Measurements from ENCODE around the gene MOB2.

The MOB2 gene

DNA sequence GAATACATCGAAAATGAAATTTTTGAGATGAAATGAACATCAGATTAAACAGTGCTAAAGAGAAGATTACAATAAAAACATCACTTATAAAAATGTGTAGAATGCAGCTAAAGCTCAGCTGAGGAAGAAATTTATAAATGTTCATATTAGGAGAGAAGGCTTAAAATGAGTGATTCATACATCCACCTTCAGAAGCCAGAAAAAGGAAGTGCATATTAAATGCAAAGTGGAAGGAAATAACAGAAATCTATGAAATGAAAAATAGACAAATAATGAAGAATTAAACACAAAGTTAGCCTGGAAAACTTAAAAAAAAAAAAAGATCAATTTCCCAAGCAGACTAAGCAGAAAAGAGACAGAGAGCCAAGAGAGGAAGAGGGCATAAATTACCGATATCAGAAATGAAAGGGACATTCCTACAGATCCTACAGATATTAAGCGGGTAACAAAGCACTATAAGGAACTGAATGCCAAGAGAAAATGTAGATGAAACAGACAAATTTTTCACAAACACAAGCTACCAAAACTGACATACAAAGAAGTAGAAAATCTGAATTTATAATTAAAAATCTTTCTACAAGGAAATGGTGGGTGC is 7.2 kb upstream of the MOB2 start:
- no peak overlapping the region for H3K4me3 Mint-ChIP-seq
- no peak for DNase-seq (ENCODE audit: low spot score in 2 of 2)
- no peak overlapping the region for H3K27ac Mint-ChIP-seq
- peaks cover 19% of the 10 kb centered on the region for H3K36me3 Mint-ChIP-seq
- H3K27me3 Mint-ChIP-seq: no peaks in the 10 kb centered on the region
- peaks cover 46% of the 10 kb centered on the region for H3K4me1 Mint-ChIP-seq
- ATAC-seq (ENCODE audit: low read depth): no peak
- peaks cover 3% of the 10 kb centered on the region for H3K9me3 Mint-ChIP-seq

DNA sequence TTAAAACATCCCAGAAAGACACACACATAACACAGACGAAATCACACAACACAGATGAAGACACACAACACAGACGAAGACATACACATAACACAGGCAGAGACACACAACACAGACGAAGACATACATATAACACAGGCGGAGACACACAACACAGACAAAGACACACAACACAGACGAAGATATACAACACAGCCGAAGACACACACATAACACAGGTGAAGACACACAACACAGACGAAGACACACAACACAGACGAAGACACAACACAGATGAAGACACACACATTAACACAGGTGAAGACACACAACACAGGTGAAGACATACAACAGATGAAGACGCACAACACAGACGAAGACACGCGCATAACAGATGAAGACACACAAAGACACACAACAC is 4.8 kb upstream of the MOB2 start:
- Mint-ChIP-seq H3K4me3 (no peak overlapping the region), H3K4me1 (peaks cover 37% of the 10 kb centered on the region), H3K27ac (no peak overlapping the region), H3K9me3 (peaks cover 3% of the 10 kb centered on the region), H3K36me3 (peaks cover 13% of the 10 kb centered on the region), H3K27me3 (no peaks in the 10 kb centered on the region)
- DNase-seq (ENCODE audit: low spot score in 2 of 2) (no peak), ATAC-seq (ENCODE audit: low read depth) (no peak)

DNA sequence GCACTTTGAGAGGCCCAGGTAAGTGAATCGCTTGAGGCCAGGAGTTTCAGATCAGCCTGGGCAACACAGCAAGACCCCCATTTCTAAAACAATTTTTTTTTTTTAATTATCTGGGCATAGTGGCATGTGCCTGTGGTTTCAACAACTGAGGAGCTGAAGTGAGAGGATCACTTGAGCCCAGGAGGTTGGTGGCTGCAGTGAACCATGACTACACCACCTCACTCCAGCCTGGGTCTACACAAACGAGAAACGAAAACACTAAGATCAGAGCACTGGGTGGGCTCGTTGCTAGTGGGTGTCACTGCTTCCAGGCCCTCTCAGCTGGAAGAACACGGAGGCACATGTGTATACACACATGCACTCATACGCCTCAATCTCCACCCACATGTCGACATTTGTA is 4.1 kb upstream of the MOB2 start:
- Mint-ChIP-seq H3K4me1 (peaks cover 34% of the 10 kb centered on the region), H3K27me3 (no peaks in the 10 kb centered on the region)

DNA sequence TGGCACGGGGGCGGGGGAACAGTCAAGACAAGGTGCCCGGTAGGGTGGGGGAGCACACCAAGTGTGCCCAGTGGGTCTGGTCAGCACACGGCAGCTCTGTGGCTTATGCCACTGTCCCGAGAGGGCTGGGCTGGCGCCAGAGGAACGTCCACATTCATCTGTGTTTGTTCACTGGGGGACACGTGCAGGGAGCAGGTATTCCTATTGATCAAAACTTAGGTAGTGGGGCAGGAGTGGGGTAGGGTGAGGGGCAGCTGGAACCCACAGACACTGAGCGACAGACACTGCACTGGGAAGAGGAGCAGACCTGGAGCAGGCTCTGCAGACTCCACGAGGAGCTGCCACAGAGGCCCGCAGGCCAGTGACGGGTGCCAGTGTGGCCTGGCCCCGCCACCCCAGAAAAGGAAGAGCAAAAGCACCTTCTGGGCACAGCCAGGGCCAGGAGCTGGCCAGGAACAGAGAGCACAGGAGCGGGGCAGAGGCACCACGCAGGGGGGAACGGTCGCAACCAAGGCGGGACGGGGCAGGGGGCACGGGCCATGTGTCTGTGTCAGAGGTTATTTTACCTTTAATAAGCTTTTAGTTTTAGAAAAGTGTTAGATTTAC is 2.1 kb upstream of the MOB2 start:
- Mint-ChIP-seq H3K9me3 (peaks cover under 1% of the 10 kb centered on the region), H3K4me1 (peaks cover 27% of the 10 kb centered on the region), H3K36me3 (peaks cover 2% of the 10 kb centered on the region), H3K27me3 (no peaks in the 10 kb centered on the region), H3K4me3 (no peak overlapping the region), H3K27ac (no peak overlapping the region)
- DNase-seq (ENCODE audit: low spot score in 2 of 2) (no peak), ATAC-seq (ENCODE audit: low read depth) (no peak)

More for the DNA sequence above, 4.1 kb upstream of the MOB2 start:
- H3K27ac Mint-ChIP-seq: no peak overlapping the region
- H3K36me3 Mint-ChIP-seq: peaks cover 7% of the 10 kb centered on the region
- ATAC-seq (ENCODE audit: low read depth) (no peak), DNase-seq (ENCODE audit: low spot score in 2 of 2) (no peak)
- H3K4me3 Mint-ChIP-seq: no peak overlapping the region
- peaks cover 3% of the 10 kb centered on the region for H3K9me3 Mint-ChIP-seq

DNA sequence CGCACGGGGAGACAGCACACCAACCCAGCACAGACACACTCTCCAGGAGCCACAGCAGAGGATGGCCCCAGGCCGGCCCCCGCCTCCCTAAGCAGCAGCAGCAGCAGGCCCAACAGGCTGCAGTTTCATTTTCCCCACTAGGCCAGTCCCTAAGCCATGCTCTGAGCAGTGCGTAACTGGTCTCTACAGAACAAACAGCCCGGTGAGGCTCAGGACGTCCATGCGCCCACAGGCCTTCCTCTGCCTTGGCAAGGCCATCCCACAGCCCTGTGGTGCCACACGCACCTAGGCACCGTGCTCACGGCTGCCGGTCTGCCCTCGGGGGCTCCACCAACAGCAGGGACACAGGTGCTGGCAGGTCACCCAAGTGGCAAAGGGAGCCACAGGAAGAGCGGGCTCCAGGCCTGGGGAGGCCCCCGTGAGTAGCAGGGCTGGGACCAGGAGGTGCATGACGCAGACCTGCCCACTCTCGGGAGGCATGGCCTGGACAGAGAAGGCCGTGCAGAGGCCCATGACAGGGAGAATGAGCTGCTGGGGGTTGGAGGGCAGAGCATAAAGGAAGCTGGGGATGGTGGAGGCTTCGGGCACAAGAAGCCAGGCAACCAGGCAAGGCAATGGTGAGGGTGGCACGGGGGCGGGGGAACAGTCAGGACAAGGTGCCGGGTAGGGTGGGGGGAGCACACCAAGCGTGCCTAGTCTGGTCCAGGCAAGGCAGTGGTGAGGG is 1.4 kb upstream of the MOB2 start:
- no peak overlapping the region for H3K27ac Mint-ChIP-seq
- ATAC-seq (ENCODE audit: low read depth) (no peak), DNase-seq (ENCODE audit: low spot score in 2 of 2) (no peak)
- no peaks in the 10 kb centered on the region for H3K27me3 Mint-ChIP-seq
- no peaks in the 10 kb centered on the region for H3K36me3 Mint-ChIP-seq
- H3K4me3 Mint-ChIP-seq: no peak overlapping the region
- H3K9me3 Mint-ChIP-seq: no peaks in the 10 kb centered on the region
- H3K4me1 Mint-ChIP-seq: peaks cover 27% of the 10 kb centered on the region

DNA sequence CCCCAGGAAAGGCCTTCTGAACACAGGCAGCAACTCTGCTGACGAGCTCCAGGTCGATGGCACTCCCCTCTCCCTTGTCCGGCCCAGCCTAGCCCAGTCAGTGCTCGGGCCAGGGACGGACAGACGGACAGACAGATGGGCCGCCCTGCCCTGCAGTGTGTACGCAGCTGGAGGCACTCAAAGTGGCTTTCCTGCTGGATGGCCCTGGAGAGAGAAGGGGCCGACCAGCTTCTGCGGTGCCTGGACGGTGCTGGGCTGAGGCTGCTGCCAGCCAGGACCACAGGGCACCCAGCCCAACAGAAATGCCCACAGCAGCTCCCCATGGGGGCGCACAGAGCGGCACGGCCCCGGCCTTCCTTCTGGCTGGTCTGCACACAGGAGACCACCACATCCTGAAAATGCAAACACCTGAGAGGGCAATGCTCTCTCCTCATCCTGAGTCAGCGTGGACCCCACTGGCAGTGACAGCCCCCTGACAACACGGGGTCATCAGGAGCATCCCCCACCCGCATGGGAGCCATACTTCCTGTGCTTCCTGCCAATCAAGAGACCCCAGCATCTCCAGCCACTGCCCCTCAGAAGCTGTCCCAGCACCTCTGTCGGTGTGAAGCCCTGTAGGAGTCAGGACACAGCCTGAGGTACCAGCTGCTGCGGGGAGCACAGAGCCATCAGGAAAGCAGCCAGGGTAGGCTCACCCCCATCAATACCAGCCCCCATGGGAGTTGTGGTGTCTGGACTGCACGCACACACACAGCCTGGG is 692 bp upstream of the MOB2 start:
- DNase-seq (ENCODE audit: low spot score in 2 of 2): no peak
- ATAC-seq (ENCODE audit: low read depth): no peak
- Mint-ChIP-seq H3K36me3 (no peaks in the 10 kb centered on the region), H3K4me1 (peaks cover 21% of the 10 kb centered on the region), H3K9me3 (no peaks in the 10 kb centered on the region), H3K4me3 (peak overlapping the region; percentile 12), H3K27me3 (no peaks in the 10 kb centered on the region), H3K27ac (peak overlapping the region; percentile 42)

DNA sequence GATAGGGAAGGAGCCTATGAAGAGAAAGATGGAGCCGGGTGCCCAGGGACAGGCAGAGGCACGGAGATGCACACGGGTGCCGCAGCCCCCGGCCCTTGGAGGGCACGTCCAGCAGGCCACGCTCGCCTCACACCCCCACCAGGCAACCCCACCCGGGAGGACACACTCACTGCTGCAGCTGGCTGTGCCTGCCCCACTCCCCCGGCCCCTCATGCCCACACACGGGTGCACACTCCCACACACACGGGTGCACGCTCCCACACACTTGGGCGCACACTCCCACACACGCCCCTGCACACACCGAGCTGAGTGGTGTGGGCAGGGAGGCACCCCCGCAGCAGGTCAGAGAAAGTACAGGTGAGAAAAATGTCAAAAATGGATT is 1.1 kb downstream of the MOB2 start:
- Mint-ChIP-seq H3K36me3 (no peaks in the 10 kb centered on the region), H3K4me3 (peak overlapping the region; percentile 59), H3K27me3 (no peaks in the 10 kb centered on the region), H3K4me1 (peaks cover 21% of the 10 kb centered on the region), H3K27ac (peak overlapping the region; percentile 28), H3K9me3 (no peaks in the 10 kb centered on the region)
- DNase-seq (ENCODE audit: low spot score in 2 of 2) (no peak), ATAC-seq (ENCODE audit: low read depth) (peak; percentile 35)

DNA sequence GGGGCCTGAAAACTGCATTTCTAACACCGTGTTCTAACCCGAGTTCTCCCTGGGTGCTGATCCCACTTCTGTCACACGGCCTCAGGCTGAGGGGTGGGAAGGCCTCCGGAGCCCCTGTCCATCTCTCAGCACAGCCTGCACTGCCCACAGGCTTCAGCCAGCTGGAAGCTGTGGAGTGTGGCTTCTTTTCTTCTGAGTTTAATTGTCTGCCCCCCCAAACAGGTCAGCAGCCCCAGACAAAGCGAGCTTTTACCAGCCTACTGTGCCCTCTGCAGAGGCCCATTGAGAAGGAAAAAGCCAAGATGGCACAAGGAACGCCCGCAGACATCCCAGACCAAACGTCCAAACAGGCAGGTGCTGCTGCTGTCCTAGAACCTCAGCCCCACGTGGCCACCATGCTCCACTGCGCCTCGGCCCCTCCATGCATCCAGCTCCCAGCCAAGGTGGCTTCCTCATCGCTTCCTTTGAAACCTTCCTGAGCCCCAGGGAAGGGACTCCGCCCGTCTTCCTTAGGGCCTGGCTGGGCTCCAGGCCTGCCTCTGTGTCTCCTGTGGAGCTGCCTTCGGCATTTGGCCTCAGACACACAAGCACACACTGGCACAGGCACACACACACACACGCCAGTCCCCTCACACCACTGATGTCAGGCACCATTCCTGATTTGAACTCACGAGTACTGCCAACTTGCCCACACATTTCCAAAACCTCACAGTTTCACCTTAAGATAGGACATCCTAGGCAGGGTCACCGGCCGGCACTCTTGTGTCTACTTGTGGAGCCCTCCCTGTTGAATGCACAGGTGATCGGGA is 1.7 kb downstream of the MOB2 start:
- no peak overlapping the region for H3K4me3 Mint-ChIP-seq
- peaks cover 21% of the 10 kb centered on the region for H3K4me1 Mint-ChIP-seq
- ATAC-seq (ENCODE audit: low read depth): no peak
- DNase-seq (ENCODE audit: low spot score in 2 of 2): no peak
- H3K27ac Mint-ChIP-seq: peak overlapping the region; percentile 28
- H3K9me3 Mint-ChIP-seq: no peaks in the 10 kb centered on the region
- H3K27me3 Mint-ChIP-seq: no peaks in the 10 kb centered on the region
- H3K36me3 Mint-ChIP-seq: peaks cover 2% of the 10 kb centered on the region

DNA sequence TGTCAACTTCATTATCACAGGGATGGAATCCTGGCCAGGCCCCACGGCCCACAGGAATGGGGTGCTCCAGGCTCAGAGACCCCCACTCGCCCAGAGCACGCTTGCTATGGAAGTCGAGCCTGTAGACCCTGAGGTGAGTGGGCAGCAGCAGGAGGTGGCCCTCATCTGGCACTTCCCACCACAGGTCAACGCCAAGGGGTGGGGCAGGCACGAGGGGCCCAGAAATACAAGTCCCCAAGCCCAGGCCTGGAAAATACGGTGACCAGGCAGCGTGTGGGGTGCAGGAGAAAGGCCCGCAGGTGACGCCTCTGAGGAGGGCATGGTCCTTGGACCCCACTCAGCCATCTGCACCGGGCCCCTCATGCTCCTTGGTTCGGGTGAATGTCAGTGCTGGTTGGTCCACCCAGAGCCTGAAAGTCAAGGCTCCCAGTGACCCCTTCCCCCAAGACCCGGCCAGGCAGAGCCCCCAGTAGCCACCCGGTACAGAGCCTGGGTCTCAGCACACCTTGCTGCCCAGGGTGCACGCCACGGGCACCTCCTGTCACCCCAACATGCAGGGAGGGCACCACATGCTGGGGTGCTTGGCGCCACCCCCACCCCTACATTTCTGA is 2.4 kb downstream of the MOB2 start:
- Mint-ChIP-seq H3K36me3 (peaks cover 2% of the 10 kb centered on the region), H3K4me1 (peaks cover 18% of the 10 kb centered on the region), H3K4me3 (no peak overlapping the region), H3K27ac (no peak overlapping the region), H3K9me3 (no peaks in the 10 kb centered on the region), H3K27me3 (no peaks in the 10 kb centered on the region)
- ATAC-seq (ENCODE audit: low read depth): no peak
- DNase-seq (ENCODE audit: low spot score in 2 of 2): no peak

DNA sequence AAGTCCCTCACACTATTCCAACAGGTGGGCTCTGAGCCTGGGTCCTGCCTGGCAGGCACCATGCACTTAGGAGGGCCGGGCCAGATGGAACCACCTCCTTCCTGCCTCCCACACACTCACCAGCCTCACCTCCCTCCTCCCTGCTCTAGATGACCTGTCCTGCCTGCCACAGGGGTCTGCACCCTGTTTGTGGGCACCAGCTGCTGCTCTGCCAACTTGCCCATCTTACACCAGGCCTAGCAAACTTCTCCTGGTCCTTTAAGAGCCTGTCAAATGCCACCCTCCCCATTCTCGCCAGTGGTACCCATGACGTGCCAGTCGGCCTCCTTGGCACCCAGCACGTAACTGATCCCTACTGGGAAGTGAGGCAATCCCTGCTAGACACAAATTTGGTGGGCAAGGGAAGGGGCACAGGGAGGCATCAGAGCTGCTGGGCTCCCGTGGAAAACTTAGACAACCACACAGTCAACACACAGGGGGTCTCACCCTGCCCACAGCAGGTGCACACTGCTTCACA is 3.1 kb downstream of the MOB2 start:
- H3K4me1 Mint-ChIP-seq: peaks cover 18% of the 10 kb centered on the region
- no peaks in the 10 kb centered on the region for H3K9me3 Mint-ChIP-seq
- peaks cover 2% of the 10 kb centered on the region for H3K36me3 Mint-ChIP-seq
- no peak overlapping the region for H3K27ac Mint-ChIP-seq
- ATAC-seq (ENCODE audit: low read depth): no peak
- no peak overlapping the region for H3K4me3 Mint-ChIP-seq
- no peak for DNase-seq (ENCODE audit: low spot score in 2 of 2)
- no peaks in the 10 kb centered on the region for H3K27me3 Mint-ChIP-seq

DNA sequence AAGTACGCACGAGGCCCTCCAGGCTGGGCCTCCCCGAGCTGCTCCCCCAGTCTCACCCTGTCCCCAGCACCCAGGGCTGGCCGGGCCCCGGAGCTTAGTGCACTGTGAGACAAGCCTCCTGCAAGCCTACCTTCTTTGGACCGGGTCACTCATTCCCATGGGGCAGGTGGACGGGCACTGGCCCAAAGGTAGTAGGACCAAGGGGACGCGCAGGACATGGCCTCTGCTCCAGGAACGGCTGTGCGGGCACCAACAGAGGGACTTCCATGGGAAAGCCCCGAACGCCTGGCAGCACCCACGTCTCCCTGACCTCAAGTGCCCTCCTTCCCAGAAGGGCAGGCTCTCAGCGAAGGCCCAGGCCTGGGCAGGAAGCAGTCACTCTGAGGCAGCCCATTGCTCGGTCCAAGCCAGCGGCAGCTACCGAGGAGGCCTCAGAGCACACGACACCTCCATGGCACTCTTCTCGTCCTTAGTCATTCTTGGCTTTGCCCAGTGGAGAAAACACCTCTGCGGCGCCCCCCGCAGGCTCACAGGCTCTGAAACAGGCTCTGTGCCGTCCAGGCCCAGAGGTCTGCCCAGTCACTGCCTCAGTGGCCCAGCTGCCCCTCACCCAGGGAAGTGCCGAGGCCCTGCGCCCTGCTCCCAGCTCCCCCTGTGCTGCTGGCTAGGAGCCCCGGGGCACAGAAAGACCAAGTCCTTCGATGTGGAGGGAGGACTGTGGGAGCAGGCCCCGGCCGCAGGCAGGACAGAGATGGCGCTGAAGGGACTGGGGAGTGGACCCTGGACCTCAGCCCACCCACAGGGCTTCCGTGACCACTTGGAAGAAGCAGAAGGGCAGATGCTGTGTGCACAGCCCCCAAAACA is 3.8 kb downstream of the MOB2 start:
- no peak for ATAC-seq (ENCODE audit: low read depth)

DNA sequence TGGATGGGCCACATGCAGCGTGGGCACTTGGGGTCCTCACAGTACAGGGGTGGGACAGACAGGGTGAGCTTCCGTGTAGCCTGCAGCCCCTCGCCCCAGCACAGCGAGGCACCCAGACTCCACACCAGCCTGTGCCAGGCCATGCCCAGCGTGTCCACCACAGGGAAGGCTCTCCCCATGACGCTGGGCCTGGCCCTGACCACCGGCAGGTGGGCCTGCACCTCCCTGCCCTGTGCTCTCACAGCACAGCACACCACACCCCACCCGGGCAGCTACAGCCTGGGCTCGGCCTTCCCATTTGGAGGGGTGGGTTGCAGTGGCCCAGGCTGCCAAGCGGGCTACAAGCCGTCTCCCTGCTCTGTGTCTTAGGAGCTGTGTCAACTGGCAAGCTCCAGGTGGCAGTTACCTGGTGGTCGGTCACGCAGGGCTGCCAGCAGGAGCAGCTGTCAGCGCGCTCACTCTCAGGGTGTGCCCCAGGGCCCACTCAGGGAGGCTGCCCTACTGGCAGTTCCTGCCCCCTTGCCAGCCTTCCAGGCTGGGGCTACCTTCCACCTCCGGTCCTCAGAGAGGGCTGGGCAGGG is 4.6 kb downstream of the MOB2 start:
- H3K9me3 Mint-ChIP-seq: no peaks in the 10 kb centered on the region
- H3K27ac Mint-ChIP-seq: no peak overlapping the region
- ATAC-seq (ENCODE audit: low read depth) (no peak), DNase-seq (ENCODE audit: low spot score in 2 of 2) (no peak)
- no peaks in the 10 kb centered on the region for H3K27me3 Mint-ChIP-seq
- H3K4me3 Mint-ChIP-seq: no peak overlapping the region
- H3K36me3 Mint-ChIP-seq: peaks cover 7% of the 10 kb centered on the region
- peaks cover 9% of the 10 kb centered on the region for H3K4me1 Mint-ChIP-seq

More for the DNA sequence above, 3.8 kb downstream of the MOB2 start:
- Mint-ChIP-seq H3K27me3 (no peaks in the 10 kb centered on the region), H3K4me3 (no peak overlapping the region), H3K27ac (no peak overlapping the region), H3K36me3 (peaks cover 3% of the 10 kb centered on the region), H3K4me1 (peaks cover 14% of the 10 kb centered on the region), H3K9me3 (no peaks in the 10 kb centered on the region)
- no peak for DNase-seq (ENCODE audit: low spot score in 2 of 2)

Data from memory B cell (primary cell).